Stomach (tissue), 4 donors: ENCODE results near the gene AKR1C2.
"Not testable (repeated sequence)": the region's sequence is repeated elsewhere in the genome, so short reads cannot be mapped to it uniquely, and the experiment has no call there.

Experiments
- CTCF ChIP-seq, 7 experiments: fragments of 450-650 bp in 4 of 7; fragments of 200-600 bp in 3 of 7; sonication (generic) in 3 of 7; IDR thresholded peaks; one replicate each; pipeline ENCODE4 v1.5.1; 2016 to 2019; ENCODE audit warnings: antibody characterized with exemption in 7 of 7, control low read depth in 2 of 7, mild to moderate bottlenecking in 1 of 7
- EP300 ChIP-seq: sonication (generic); formaldehyde crosslinking; IDR thresholded peaks from one replicate; pipeline ENCODE4 v1.6.1; 2017; ENCODE audit warnings: antibody characterized with exemption
- POLR2A ChIP-seq, 4 donors: fragments of 450-650 bp; IDR thresholded peaks; one replicate each; pipeline ENCODE4 v1.6.1; 2016; ENCODE audit warnings: antibody characterized with exemption in 4 of 4, control low read depth in 2 of 4, mild to moderate bottlenecking in 1 of 4, moderate library complexity in 1 of 4
- POLR2AphosphoS5 ChIP-seq, 3 donors: sonication (generic); formaldehyde crosslinking; IDR thresholded peaks; one replicate each; pipeline ENCODE4 v1.6.1; 2016; ENCODE audit warnings: antibody characterized with exemption in 3 of 3

GRCh38 chr10:4972369-4973142 lies 31.1 kb downstream of the AKR1C2 start:
- not testable (repeated sequence) for TF ChIP-seq CTCF (IDR thresholded peaks at IDR 0.05); POLR2A (IDR thresholded peaks at IDR 0.05); EP300; POLR2AphosphoS5 (IDR thresholded peaks at IDR 0.05)
